ENCODE data around the gene RAB22A.

RAB22A gene

DNA sequence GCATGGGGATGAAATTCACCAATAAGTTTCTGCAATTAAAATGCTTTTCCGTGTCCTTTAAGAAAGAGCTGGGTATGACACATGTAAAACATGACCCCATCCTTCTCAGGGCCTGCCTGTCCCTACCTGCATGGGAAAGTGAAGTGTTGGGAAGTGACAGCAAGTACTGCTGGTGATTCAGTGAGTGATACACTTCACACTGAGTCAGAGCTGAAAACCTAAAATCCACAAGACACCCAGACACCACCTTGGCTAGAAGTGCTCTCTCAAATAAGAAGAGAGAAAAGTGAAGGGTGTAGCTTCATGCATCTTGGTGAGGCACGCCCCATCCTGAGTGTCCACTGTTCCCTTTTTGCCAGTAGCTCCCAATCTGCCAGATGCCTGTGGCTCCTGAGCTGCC lies 3.3 kb downstream of the RAB22A start:
- H3K27me3 Mint-ChIP-seq: no peaks in the 10 kb centered on the region
- DNase-seq: no peak
- peak overlapping the region; percentile 30 for H3K4me3 Mint-ChIP-seq
- peaks cover 68% of the 10 kb centered on the region for H3K4me1 Mint-ChIP-seq (ENCODE audit: low read depth)
- H3K36me3 Mint-ChIP-seq (ENCODE audit: low read depth): peaks cover 71% of the 10 kb centered on the region
- H3K9me3 Mint-ChIP-seq: no peaks in the 10 kb centered on the region
- peak overlapping the region; percentile 91 for H3K27ac Mint-ChIP-seq

- Mint-ChIP-seq H3K27me3 (no peaks in the 10 kb centered on the region), H3K27ac (peak overlapping the region; percentile 91), H3K4me3 (peak overlapping the region; percentile 30), H3K4me1 (ENCODE audit: low read depth) (peaks cover 64% of the 10 kb centered on the region), H3K36me3 (ENCODE audit: low read depth) (peaks cover 74% of the 10 kb centered on the region), H3K9me3 (no peaks in the 10 kb centered on the region)
- DNase-seq: no peak
Measured at GRCh38 chr20:58313396-58313795, 3.9 kb downstream of the RAB22A start.

GRCh38 chr20:58321205-58321604 lies 11.7 kb downstream of the RAB22A start:
- H3K4me3 Mint-ChIP-seq: no peak overlapping the region
- H3K27me3 Mint-ChIP-seq: no peaks in the 10 kb centered on the region
- no peak for DNase-seq
- H3K36me3 Mint-ChIP-seq (ENCODE audit: low read depth): peaks cover 53% of the 10 kb centered on the region
- no peak overlapping the region for H3K27ac Mint-ChIP-seq
- no peaks in the 10 kb centered on the region for H3K9me3 Mint-ChIP-seq
- peaks cover 62% of the 10 kb centered on the region for H3K4me1 Mint-ChIP-seq (ENCODE audit: low read depth)

- H3K4me3 Mint-ChIP-seq: no peak overlapping the region
Measured at GRCh38 chr20:58322083-58322482, 12.6 kb downstream of the RAB22A start.

DNA sequence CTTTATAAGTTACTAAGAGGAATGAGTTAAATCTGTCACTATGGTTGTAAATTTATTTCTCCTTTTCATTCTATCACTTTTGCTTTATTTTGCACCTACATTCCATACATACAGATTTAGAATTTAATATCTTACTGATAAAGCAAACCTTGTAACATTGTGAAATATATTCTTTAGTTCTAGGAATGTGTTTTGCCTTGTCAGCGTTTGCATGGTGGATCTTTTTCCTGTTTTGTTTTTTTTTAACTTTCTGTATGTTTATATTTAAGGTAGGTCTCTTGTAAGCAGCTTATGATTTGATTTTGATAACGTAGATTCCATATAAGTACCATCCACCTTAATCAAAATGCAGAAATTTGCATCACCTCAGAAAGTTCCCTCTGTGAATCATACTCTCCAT lies 16.4 kb downstream of the RAB22A start:
- H3K9me3 Mint-ChIP-seq: no peaks in the 10 kb centered on the region
- peaks cover 66% of the 10 kb centered on the region for H3K4me1 Mint-ChIP-seq (ENCODE audit: low read depth)
- DNase-seq: no peak
- peak overlapping the region; percentile 23 for H3K27ac Mint-ChIP-seq
- H3K36me3 Mint-ChIP-seq (ENCODE audit: low read depth): peaks cover 35% of the 10 kb centered on the region
- H3K27me3 Mint-ChIP-seq: no peaks in the 10 kb centered on the region
- H3K4me3 Mint-ChIP-seq: no peak overlapping the region

More at GRCh38 chr20:58322083-58322482, 12.6 kb downstream of the RAB22A start:
- Mint-ChIP-seq H3K27me3 (no peaks in the 10 kb centered on the region), H3K9me3 (no peaks in the 10 kb centered on the region), H3K4me1 (ENCODE audit: low read depth) (peaks cover 63% of the 10 kb centered on the region), H3K36me3 (ENCODE audit: low read depth) (peaks cover 52% of the 10 kb centered on the region), H3K27ac (no peak overlapping the region)
- DNase-seq: no peak

DNA sequence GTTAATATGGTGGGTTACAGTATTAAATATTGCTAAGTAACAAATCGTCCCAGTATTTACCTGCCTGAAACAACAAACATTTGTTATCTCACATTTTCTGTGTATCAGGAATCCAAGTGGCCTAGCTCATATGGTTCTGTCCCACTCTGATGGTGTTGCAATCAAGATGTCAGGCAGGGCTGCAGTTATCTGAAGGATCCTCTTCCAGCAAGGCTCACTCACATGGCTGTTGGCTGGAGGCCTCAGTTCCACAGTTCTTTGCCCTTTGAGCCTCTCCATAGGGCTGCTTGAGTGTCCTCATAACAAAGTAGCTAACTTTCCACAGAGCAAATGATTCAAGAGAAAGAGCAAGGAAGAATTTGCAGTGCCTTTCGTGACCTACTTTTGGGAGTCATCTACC lies 17.7 kb downstream of the RAB22A start:
- DNase-seq: no peak
- Mint-ChIP-seq H3K36me3 (ENCODE audit: low read depth) (peaks cover 39% of the 10 kb centered on the region), H3K4me1 (ENCODE audit: low read depth) (peaks cover 63% of the 10 kb centered on the region), H3K27me3 (no peaks in the 10 kb centered on the region), H3K9me3 (no peaks in the 10 kb centered on the region), H3K4me3 (no peak overlapping the region), H3K27ac (no peak overlapping the region)

DNA sequence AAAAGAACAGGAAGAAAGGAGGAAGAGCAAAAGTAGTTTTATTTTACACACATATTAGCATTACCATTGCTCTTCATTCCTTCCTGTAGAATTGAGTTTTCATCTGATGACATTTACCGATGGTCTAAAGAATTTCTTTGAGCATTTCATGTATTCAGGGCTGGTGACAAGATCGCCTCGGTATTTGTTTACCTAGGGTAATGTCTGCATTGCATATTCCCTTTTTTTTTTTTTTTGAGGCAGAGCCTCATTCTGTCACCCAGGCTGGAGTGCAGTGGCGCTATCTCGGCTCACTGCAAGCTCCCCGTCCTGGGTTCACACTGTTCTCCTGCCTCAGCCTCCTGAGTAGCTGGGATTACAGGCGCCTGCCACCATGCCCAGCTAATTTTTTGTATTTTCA lies 19.3 kb downstream of the RAB22A start:
- H3K27ac Mint-ChIP-seq: no peak overlapping the region
- H3K4me1 Mint-ChIP-seq (ENCODE audit: low read depth): peaks cover 58% of the 10 kb centered on the region
- no peaks in the 10 kb centered on the region for H3K27me3 Mint-ChIP-seq
- H3K4me3 Mint-ChIP-seq: no peak overlapping the region
- DNase-seq: no peak
- H3K9me3 Mint-ChIP-seq: no peaks in the 10 kb centered on the region
- H3K36me3 Mint-ChIP-seq (ENCODE audit: low read depth): peaks cover 45% of the 10 kb centered on the region

GRCh38 chr20:58329711-58330110 lies 20.2 kb downstream of the RAB22A start:
- H3K27me3 Mint-ChIP-seq: no peaks in the 10 kb centered on the region
- peaks cover 54% of the 10 kb centered on the region for H3K4me1 Mint-ChIP-seq (ENCODE audit: low read depth)
- no peak overlapping the region for H3K27ac Mint-ChIP-seq
- no peaks in the 10 kb centered on the region for H3K9me3 Mint-ChIP-seq
- no peak overlapping the region for H3K4me3 Mint-ChIP-seq
- H3K36me3 Mint-ChIP-seq (ENCODE audit: low read depth): peaks cover 50% of the 10 kb centered on the region
- no peak for DNase-seq

DNA sequence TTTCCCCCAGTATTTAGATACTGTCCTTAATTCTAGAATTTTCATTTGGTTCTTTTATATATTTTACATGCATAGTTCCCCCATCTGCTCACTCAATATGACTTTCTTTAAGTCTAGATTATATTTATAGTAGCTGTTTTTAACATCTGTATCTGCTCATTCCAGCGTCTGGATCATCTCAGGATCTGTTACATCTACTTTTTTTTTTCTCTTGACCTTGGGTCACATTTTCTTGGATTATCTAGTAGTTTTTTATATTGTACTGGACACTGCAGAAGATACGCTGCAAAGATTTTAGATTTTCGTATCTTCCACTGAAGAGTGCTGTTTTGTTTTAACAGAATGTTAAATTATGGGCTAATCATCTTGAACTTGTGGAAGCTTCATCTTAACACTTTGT lies 20.7 kb downstream of the RAB22A start:
- no peak for DNase-seq
- Mint-ChIP-seq H3K36me3 (ENCODE audit: low read depth) (peaks cover 55% of the 10 kb centered on the region), H3K4me1 (ENCODE audit: low read depth) (peaks cover 55% of the 10 kb centered on the region), H3K27ac (no peak overlapping the region), H3K4me3 (no peak overlapping the region), H3K9me3 (no peaks in the 10 kb centered on the region), H3K27me3 (no peaks in the 10 kb centered on the region)

GRCh38 chr20:58330687-58331086 lies 21.2 kb downstream of the RAB22A start:
- Mint-ChIP-seq H3K4me1 (ENCODE audit: low read depth) (peaks cover 51% of the 10 kb centered on the region), H3K36me3 (ENCODE audit: low read depth) (peaks cover 55% of the 10 kb centered on the region), H3K4me3 (no peak overlapping the region), H3K9me3 (no peaks in the 10 kb centered on the region), H3K27ac (no peak overlapping the region), H3K27me3 (no peaks in the 10 kb centered on the region)
- DNase-seq: no peak

DNA sequence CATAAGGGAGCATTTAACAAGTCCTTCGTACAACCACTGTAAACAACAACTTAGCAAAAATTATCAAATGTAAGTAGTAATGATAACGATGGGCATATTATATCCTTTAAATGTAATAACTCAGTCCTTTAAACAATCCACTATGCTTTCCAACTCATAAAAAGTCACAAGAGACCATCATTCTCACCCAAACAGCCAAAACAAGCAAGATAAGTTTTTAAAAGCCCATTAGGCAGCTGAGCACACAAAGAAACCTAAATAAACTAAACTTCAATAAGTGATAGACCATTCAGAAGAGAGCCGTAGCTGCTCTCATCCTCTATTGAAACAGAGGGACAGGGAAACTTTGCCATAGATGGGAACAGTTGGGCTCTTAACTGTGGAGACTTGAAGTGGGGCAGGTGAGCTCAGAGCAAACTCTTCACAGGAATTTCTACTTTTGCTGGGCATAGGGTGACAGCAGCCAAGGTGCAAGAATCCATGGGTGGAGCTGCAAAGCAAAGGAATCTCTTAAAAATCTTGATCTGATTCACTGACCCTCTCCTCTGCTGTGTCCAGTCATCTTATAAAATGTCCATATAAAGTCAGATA lies 22.5 kb downstream of the RAB22A start:
- H3K36me3 Mint-ChIP-seq (ENCODE audit: low read depth): peaks cover 52% of the 10 kb centered on the region
- H3K9me3 Mint-ChIP-seq: no peaks in the 10 kb centered on the region
- no peak overlapping the region for H3K4me3 Mint-ChIP-seq
- DNase-seq: no peak
- no peak overlapping the region for H3K27ac Mint-ChIP-seq
- H3K27me3 Mint-ChIP-seq: no peaks in the 10 kb centered on the region
- peaks cover 41% of the 10 kb centered on the region for H3K4me1 Mint-ChIP-seq (ENCODE audit: low read depth)

- no peak for DNase-seq
- H3K36me3 Mint-ChIP-seq (ENCODE audit: low read depth): peaks cover 68% of the 10 kb centered on the region
- no peak overlapping the region for H3K4me3 Mint-ChIP-seq
- peaks cover 47% of the 10 kb centered on the region for H3K4me1 Mint-ChIP-seq (ENCODE audit: low read depth)
- no peak overlapping the region for H3K27ac Mint-ChIP-seq
- H3K9me3 Mint-ChIP-seq: no peaks in the 10 kb centered on the region
- no peaks in the 10 kb centered on the region for H3K27me3 Mint-ChIP-seq
Measured at GRCh38 chr20:58339741-58340140, 30.2 kb downstream of the RAB22A start.

GRCh38 chr20:58340151-58340550 lies 30.6 kb downstream of the RAB22A start:
- no peak for DNase-seq
- Mint-ChIP-seq H3K4me3 (no peak overlapping the region), H3K9me3 (no peaks in the 10 kb centered on the region), H3K4me1 (ENCODE audit: low read depth) (peaks cover 47% of the 10 kb centered on the region), H3K27ac (peak overlapping the region; percentile 14), H3K27me3 (no peaks in the 10 kb centered on the region), H3K36me3 (ENCODE audit: low read depth) (peaks cover 69% of the 10 kb centered on the region)

- Mint-ChIP-seq H3K27me3 (no peaks in the 10 kb centered on the region), H3K36me3 (ENCODE audit: low read depth) (peaks cover 71% of the 10 kb centered on the region), H3K4me1 (ENCODE audit: low read depth) (peaks cover 46% of the 10 kb centered on the region), H3K4me3 (no peak overlapping the region), H3K27ac (peak overlapping the region; percentile 24), H3K9me3 (no peaks in the 10 kb centered on the region)
- DNase-seq: no peak
Measured at GRCh38 chr20:58340853-58341252, 31.3 kb downstream of the RAB22A start.

- DNase-seq: no peak
- Mint-ChIP-seq H3K9me3 (no peaks in the 10 kb centered on the region), H3K27ac (peak overlapping the region; percentile 44), H3K27me3 (no peaks in the 10 kb centered on the region), H3K4me1 (ENCODE audit: low read depth) (peaks cover 41% of the 10 kb centered on the region), H3K36me3 (ENCODE audit: low read depth) (peaks cover 76% of the 10 kb centered on the region), H3K4me3 (no peak overlapping the region)
Measured at GRCh38 chr20:58342104-58342945, 32.8 kb downstream of the RAB22A start.
